ENCODE data around the gene DMKN. TPM values are rescaled to one million over a fixed set of nuclear protein-coding genes. Genes with fewer than 3 reads are reported as not detected.

Gene DMKN
- total and polyA plus RNA-seq, 2 donors (not counting 3 experiments of a cell fraction or from before 2014, with no cell fraction given): not detected

GRCh38 chr19:35493971-35494370 lies 19.5 kb downstream of the DMKN start:
- CTCF ChIA-PET: interaction anchor here (2.8 to 3.2 kb wide), 2 partner anchors 11 to 141 kb away, joined by 19 to 29 read pairs; no protein-coding TSS in a partner anchor
- H3K4me2 ChIP-seq (ENCODE audit: insufficient read depth, low read length): no peak overlapping the region
- no peaks in the 10 kb centered on the region for H3K36me3 ChIP-seq (ENCODE audit: control insufficient read depth in 2 of 2, extremely low read depth in 1 of 2, insufficient read depth in 2 of 2, low read length in 2 of 2)
- H3K4me3 ChIP-seq (replicated peaks in 1 of 3; ENCODE audit: insufficient read depth in 1 of 3, low read depth in 1 of 3, low read length in 3 of 3): no peak overlapping the region
- POLR2A ChIA-PET: no interaction called here
- no peak overlapping the region for H2AFZ ChIP-seq (ENCODE audit: low read depth, low read length)
- no peaks in the 10 kb centered on the region for H3K79me2 ChIP-seq (ENCODE audit: control insufficient read depth, insufficient read depth, low read length)
- H3K27me3 ChIP-seq (ENCODE audit: control insufficient read depth in 2 of 2, insufficient read depth in 2 of 2, low read length in 2 of 2): no peaks in the 10 kb centered on the region
- no peaks in the 10 kb centered on the region for H3K9me3 ChIP-seq (replicated peaks; ENCODE audit: control insufficient read depth, insufficient read depth, low read length)
- H3K9me1 ChIP-seq (replicated peaks; ENCODE audit: control insufficient read depth, extremely low read depth, insufficient read depth, low read length): no peaks in the 10 kb centered on the region
- no peak for DNase-seq (ENCODE audit: low read depth, low spot score)
- no peaks in the 10 kb centered on the region for H4K20me1 ChIP-seq (replicated peaks; ENCODE audit: control insufficient read depth, extremely low read depth, insufficient read depth, low read length)
- no peak for FAIRE-seq
- intact Hi-C loops (cut with micrococcal nuclease): no loop called here
- no peak overlapping the region for H3K27ac ChIP-seq (ENCODE audit: insufficient read depth, low read depth, low read length)
- dilution Hi-C loops (cut with MboI; ENCODE audit: extremely low pct_ligation_motif_present, low sequenced_read_pairs): no loop called here
- no TSS peak for BruUV-seq (replicated peaks)
- no peaks in the 10 kb centered on the region for H3K4me1 ChIP-seq (ENCODE audit: control insufficient read depth, extremely low read depth, insufficient read depth, low read length)
- no peak for TF ChIP-seq POLR2A (IDR thresholded peaks at IDR 0.05; ENCODE audit: low read depth, low read length)
- TF ChIP-seq FOS (IDR thresholded peaks at IDR 0.05; ENCODE audit: borderline replicate concordance, insufficient read depth, low read length): no peak
- no peak for TF ChIP-seq CTCF (IDR thresholded peaks at IDR 0.05; ENCODE audit: extremely low read depth in 1 of 2, insufficient read depth in 1 of 2, low read depth in 1 of 2, low read length in 2 of 2)
- no peak for TF ChIP-seq JUN (IDR thresholded peaks at IDR 0.05; ENCODE audit: borderline replicate concordance, insufficient read depth, insufficient read length, low read depth)
- TF ChIP-seq MAX (IDR thresholded peaks at IDR 0.05; ENCODE audit: insufficient read depth, insufficient read length): no peak
- TF ChIP-seq POLR2AphosphoS5 (IDR thresholded peaks at IDR 0.05; ENCODE audit: insufficient read depth, low read depth, low read length): no peak
- no peak for TF ChIP-seq EZH2 (IDR thresholded peaks at IDR 0.05; ENCODE audit: borderline replicate concordance, low read depth, low read length, severe bottlenecking)
- no peak for TF ChIP-seq GATA2 (IDR thresholded peaks at IDR 0.05; ENCODE audit: insufficient read depth, insufficient read length, low read depth, low read length)
- no peak for TF ChIP-seq MYC (IDR thresholded peaks at IDR 0.05; ENCODE audit: low read depth, low read length)
- H3K9ac ChIP-seq (replicated peaks; ENCODE audit: extremely low read depth, insufficient read depth, low read length): no peak overlapping the region

Data from endothelial cell of umbilical vein (primary cell).